ENCODE results near the gene APPBP2.

- no peak for TF ChIP-seq CTCF (IDR thresholded peaks at IDR 0.05)
- no peak for TF ChIP-seq CHD2 (IDR thresholded peaks at IDR 0.05; ENCODE audit: low read length, partially characterized antibody)
- TF ChIP-seq SIN3A (IDR thresholded peaks at IDR 0.05; ENCODE audit: borderline replicate concordance, low read depth, low read length): no peak
- TF ChIP-seq RCOR1 (IDR thresholded peaks at IDR 0.05; ENCODE audit: low read length): no peak
- no peak for TF ChIP-seq JUND (IDR thresholded peaks at IDR 0.05)
- no peak for TF ChIP-seq NRF1 (IDR thresholded peaks at IDR 0.05; ENCODE audit: low read depth, low read length)
- no peak for TF ChIP-seq REST (IDR thresholded peaks at IDR 0.05; ENCODE audit: low read depth, low read length)
- no peak for TF ChIP-seq FOXM1 (IDR thresholded peaks at IDR 0.05; ENCODE audit: low read depth)
- no peak for TF ChIP-seq ELF1 (IDR thresholded peaks at IDR 0.05)
- TF ChIP-seq POLR2AphosphoS5 (IDR thresholded peaks at IDR 0.05; ENCODE audit: low read depth, low read length): no peak
- no peak for TF ChIP-seq GABPA (IDR thresholded peaks at IDR 0.05; ENCODE audit: low read depth)
- no peak for TF ChIP-seq EP300 (IDR thresholded peaks at IDR 0.05; ENCODE audit: borderline replicate concordance in 1 of 2, low read depth in 1 of 2, low read length in 1 of 2)
- TF ChIP-seq RAD21 (IDR thresholded peaks at IDR 0.05; ENCODE audit: low read length): no peak
Observed at GRCh38 chr17:60554377-60554788, 28.3 kb upstream of the APPBP2 start.
